H1 (cell line): ENCODE data around the gene MXD1. TPM values are rescaled to one million over a fixed set of nuclear protein-coding genes. Genes with fewer than 3 reads are reported as not detected.

Experiments used
- BRCA1 ChIP-seq: IDR thresholded peaks from 2 replicates; pipeline ENCODE4 v1.6.1; 2012; ENCODE audit warnings: low read depth, low read length, improper control_type of control experiment
- polyA plus RNA-seq, 7 experiments: library from polyadenylated mRNA; depleted of rRNA in 3 of 7; stranded (reverse) in 5 of 7; unstranded in 2 of 7; fragments of >200 nt in 5 of 7; fragments of 200-250 nt in 2 of 7; gene quantifications; 1 replicate in 5 of 7; 2 replicates in 1 of 7; 4 replicates in 1 of 7; pipeline versions ENCODE4 v1.2.1 to v1.2.3, GENCODE V29; 2011 to 2013; ENCODE audit warnings: missing spikeins in 2 of 7, mixed read lengths in 2 of 7
- total RNA-seq: library from RNA; stranded (reverse); fragmentation: NEBNext Ultra II Directional; extraction: Animal tissue kit (Norgen Biotek cat#: 25700); gene quantifications from 2 replicates; pipeline ENCODE4 v1.2.1, GENCODE V29; 2021

Gene MXD1
- total and polyA plus RNA-seq, 2 of the 8 experiments (the other 6 are each of a cell fraction or from before 2014, with no cell fraction given) = 1.6 to 2.6 TPM

DNA sequence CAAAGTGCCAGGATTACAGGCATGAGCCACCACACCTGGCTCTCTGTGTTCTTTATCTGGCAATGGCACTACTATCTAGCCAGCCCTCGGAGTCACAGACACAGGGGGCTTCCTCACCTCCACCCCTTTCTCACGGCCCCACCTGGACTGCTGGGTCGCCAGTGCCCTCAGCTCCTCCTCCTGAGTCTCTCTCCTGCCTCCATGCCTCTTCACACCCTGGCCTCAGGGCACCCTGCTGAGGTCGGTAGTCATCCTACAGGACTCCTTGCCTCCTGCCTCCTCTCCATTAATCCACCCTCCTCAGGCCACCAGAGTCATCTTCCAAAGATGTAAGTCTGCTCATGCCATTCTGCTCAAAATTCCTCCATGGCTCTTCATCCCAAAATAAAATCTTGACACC, 55.1 kb downstream of the MXD1 start (continued):
- TF ChIP-seq BRCA1 = no peak
